Thyroid gland (tissue), 4 donors: Measurements from ENCODE around the gene SHF.

Experiments used
- POLR2A ChIP-seq, 2 donors: fragments of 450-650 bp; IDR thresholded peaks; one replicate each; pipeline ENCODE4 v1.6.1; 2017; ENCODE audit warnings: antibody characterized with exemption in 2 of 2, mild to moderate bottlenecking in 2 of 2, moderate library complexity in 1 of 2
- TF ChIP-seq, protein P1 (sequence below), 6 experiments: fragments of 200-600 bp in 3 of 6; fragments of 450-650 bp in 3 of 6; sonication (generic) in 3 of 6; IDR thresholded peaks; one replicate each; pipeline ENCODE4 v1.5.1; 2016 to 2019; ENCODE audit warnings: antibody characterized with exemption in 6 of 6, mild to moderate bottlenecking in 2 of 6, inconsistent platforms in 1 of 6, moderate library complexity in 1 of 6

DNA sequence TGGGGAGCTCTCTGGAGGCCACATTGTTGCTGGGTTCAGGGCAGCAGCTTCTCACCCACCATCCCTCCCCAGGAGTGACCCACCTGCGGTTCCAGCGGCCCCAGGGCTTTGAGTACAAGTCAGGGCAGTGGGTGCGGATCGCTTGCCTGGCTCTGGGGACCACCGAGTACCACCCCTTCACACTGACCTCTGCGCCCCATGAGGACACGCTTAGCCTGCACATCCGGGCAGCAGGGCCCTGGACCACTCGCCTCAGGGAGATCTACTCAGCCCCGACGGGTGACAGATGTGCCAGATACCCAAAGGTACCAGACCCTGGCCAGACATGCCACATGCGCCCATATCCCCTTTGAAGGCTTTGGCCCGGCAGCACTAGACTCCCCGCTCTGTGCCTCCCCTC lies 26.1 kb downstream of the SHF start:
- TF ChIP-seq POLR2A (IDR thresholded peaks at IDR 0.05) = no peak
- TF ChIP-seq, protein P1, sequence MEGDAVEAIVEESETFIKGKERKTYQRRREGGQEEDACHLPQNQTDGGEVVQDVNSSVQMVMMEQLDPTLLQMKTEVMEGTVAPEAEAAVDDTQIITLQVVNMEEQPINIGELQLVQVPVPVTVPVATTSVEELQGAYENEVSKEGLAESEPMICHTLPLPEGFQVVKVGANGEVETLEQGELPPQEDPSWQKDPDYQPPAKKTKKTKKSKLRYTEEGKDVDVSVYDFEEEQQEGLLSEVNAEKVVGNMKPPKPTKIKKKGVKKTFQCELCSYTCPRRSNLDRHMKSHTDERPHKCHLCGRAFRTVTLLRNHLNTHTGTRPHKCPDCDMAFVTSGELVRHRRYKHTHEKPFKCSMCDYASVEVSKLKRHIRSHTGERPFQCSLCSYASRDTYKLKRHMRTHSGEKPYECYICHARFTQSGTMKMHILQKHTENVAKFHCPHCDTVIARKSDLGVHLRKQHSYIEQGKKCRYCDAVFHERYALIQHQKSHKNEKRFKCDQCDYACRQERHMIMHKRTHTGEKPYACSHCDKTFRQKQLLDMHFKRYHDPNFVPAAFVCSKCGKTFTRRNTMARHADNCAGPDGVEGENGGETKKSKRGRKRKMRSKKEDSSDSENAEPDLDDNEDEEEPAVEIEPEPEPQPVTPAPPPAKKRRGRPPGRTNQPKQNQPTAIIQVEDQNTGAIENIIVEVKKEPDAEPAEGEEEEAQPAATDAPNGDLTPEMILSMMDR (IDR thresholded peaks at IDR 0.05) = no peak
